ENCODE measurements around the gene RFX2.

DNA sequence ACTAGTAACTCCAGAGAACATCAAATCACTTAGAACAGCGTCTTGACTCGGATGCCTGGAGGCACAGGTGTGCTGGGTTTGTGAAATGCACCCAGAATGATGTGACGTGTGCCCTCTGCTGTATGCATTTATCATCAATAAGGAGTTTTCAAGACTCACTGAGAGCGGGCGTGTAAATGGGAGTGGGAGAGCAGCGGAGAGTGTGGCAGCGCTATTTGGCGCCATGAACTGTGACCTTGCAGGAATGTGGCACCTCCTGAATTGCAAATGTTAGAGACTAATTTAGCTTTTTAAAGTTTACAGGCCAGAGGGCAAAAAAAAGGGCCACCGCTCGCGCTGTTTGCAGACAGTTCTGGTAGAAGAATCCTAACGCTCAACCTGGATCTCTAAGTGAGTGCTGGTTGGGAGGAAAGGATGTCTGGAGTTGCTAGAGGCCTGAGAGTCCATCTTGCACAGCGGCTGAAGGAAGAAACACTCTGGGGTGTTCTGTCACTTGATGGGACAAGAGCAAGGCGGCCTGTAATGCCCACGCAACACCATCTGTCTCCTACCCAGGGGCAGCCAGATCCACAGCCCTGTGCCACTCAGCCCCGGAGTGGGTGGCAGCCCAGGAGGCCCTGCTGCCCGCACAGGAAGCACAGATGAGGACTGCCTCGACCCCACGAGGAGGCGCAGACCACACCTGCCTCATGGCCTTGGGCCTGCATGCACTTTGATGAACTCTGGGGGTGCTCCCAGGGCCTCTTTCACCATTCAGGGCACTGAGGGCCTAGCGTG, 152.0 kb downstream of the RFX2 start:
- no peak for TF ChIP-seq EZH2phosphoT487 (IDR thresholded peaks at IDR 0.05; ENCODE audit: borderline replicate concordance, low read length)
- TF ChIP-seq, protein P1, sequence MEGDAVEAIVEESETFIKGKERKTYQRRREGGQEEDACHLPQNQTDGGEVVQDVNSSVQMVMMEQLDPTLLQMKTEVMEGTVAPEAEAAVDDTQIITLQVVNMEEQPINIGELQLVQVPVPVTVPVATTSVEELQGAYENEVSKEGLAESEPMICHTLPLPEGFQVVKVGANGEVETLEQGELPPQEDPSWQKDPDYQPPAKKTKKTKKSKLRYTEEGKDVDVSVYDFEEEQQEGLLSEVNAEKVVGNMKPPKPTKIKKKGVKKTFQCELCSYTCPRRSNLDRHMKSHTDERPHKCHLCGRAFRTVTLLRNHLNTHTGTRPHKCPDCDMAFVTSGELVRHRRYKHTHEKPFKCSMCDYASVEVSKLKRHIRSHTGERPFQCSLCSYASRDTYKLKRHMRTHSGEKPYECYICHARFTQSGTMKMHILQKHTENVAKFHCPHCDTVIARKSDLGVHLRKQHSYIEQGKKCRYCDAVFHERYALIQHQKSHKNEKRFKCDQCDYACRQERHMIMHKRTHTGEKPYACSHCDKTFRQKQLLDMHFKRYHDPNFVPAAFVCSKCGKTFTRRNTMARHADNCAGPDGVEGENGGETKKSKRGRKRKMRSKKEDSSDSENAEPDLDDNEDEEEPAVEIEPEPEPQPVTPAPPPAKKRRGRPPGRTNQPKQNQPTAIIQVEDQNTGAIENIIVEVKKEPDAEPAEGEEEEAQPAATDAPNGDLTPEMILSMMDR (IDR thresholded peaks at IDR 0.05; ENCODE audit: low read depth, low read length, poor library complexity, severe bottlenecking) = no peak

Measured in DOHH2 (cell line).